GM18907 (cell line): ENCODE results near the gene NCOA6.

Experiments used
- ATAC-seq: cut with Tn5 transposase; IDR thresholded peaks from one replicate; pipeline ENCODE4 v1.9.1; 2021; ENCODE audit warnings: mild to moderate bottlenecking, moderate library complexity; ENCODE audit not compliant: unreplicated experiment

The NCOA6 gene

GRCh38 chr20:34776177-34776576, 49.3 kb downstream of the NCOA6 start:
- no peak for ATAC-seq

GRCh38 chr20:34774886-34775285, 50.6 kb downstream of the NCOA6 start:
- ATAC-seq: no peak

- ATAC-seq: no peak
Observed at GRCh38 chr20:34774449-34774848, 51.0 kb downstream of the NCOA6 start.

DNA sequence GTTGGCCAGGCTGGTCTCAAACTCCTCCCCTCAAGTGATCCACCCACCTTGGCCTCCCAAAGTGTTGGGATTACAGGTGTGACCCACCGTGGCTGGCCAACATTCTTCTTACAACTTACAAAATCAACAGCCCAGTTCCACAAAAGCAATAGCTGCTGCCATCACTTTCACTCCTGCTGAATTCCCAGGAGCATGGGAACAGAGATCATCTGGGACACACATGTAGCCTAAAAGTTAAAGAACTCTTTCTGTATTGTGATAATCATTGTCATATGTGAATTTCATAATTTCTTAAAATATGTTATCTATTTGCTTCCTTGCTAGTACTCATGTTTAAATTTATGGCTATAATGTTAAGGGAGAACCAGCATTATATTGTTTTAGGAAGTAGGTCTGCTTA, 51.7 kb downstream of the NCOA6 start:
- ATAC-seq: no peak

GRCh38 chr20:34772437-34772836, 53.0 kb downstream of the NCOA6 start:
- ATAC-seq: no peak

GRCh38 chr20:34771680-34772081, 53.8 kb downstream of the NCOA6 start:
- ATAC-seq: no peak

GRCh38 chr20:34768096-34768495, 57.4 kb downstream of the NCOA6 start:
- ATAC-seq: no peak

- no peak for ATAC-seq
Observed at GRCh38 chr20:34762031-34762555, 63.4 kb downstream of the NCOA6 start.

DNA sequence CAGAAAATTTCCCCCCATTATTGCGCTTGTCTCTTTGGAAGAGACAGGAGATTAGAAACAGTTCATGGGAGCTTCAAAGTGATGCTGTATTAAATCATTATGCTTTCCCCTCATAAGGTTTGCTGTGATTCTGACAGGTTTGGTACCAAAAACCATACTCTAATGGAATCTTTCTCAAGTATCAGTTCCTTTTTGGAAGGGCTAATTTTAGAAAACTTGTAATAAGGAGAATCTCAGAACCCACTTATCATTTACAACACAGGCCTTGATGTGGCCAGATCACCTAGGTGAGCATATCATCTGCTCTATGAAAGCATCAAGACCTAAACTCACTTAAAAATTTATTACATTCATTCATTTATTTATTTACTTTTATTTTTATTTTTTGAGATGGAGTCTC, 70.1 kb downstream of the NCOA6 start:
- ATAC-seq: no peak

- ATAC-seq: no peak
Observed at GRCh38 chr20:34754611-34755010, 70.8 kb downstream of the NCOA6 start.

GRCh38 chr20:34753706-34754461, 71.6 kb downstream of the NCOA6 start:
- ATAC-seq: no peak

- no peak for ATAC-seq
Observed at GRCh38 chr20:34751453-34751852, 74.0 kb downstream of the NCOA6 start.

- ATAC-seq: no peak
Observed at GRCh38 chr20:34750484-34750883, 75.0 kb downstream of the NCOA6 start.

DNA sequence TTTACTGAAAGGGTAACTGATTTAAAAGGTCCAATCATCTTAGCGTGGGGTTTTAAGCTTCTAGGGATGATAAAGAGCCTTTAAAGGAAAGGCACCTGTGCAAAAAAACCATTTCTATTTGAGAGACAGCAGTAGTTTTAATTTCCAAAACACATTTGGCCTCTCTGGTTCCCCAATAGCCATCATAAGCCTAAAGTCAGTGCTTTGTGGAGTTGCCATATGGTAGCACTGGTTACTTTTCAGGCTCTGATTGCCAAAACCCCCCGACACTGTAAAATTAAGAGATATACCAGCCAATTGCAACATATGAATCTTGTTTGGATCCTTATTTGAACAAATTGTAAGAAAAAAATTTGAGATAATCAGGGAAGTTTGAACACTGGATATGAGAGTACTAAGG, 76.7 kb downstream of the NCOA6 start:
- no peak for ATAC-seq

GRCh38 chr20:34747479-34747878, 78.0 kb downstream of the NCOA6 start:
- ATAC-seq: no peak

DNA sequence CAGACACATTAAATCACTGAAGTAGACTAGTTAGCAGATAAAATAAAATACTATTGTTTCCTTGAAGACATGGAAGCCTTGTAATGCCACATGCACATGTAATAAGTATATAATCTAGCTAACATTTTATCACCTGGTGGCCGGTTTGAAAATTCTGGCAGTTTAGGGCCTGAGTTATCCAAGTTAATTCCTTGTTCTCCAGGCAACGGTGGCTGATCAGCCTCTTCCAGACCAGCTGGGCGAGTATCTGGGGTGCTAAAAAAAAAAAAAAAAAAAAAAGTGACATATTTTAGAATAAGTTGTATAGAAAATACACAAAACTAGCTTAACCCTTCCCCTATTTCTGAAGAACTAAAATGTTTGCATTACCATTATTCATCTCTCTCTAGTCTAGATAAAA, 78.8 kb downstream of the NCOA6 start:
- no peak for ATAC-seq

GRCh38 chr20:34744847-34745246, 80.6 kb downstream of the NCOA6 start:
- no peak for ATAC-seq

GRCh38 chr20:34744340-34744739, 81.1 kb downstream of the NCOA6 start:
- no peak for ATAC-seq

GRCh38 chr20:34743039-34743438, 82.4 kb downstream of the NCOA6 start:
- ATAC-seq: no peak

DNA sequence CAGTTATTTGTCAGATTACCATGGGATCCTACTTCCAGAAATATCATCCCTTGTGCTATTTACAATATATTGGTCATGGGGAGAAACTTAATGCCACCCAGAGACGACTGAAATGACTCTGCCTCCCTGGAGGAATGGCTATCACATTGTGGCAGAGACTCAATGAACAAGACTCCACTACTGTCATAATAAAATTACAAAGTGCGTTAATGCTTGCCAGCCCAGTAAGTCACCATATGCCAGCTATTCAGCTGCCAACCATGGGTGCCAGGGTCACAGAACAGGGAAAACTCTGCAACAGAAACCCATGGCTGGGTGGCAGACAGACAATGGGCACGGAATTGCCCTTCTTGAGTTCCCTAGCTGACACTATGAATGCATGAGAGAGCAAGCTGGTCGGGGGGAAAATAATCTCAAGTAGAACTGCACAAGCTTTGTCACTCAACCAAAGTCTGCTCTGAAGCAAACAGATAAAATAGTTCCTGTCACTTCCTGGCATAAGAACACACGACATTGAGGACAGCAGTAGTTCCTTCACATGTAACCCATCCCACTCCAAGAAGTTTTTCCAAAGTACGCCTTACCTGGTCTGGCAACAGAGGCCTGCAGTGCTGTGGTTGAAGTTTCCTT, 89.2 kb downstream of the NCOA6 start:
- ATAC-seq: no peak

- ATAC-seq: no peak
Observed at GRCh38 chr20:34732523-34732922, 92.9 kb downstream of the NCOA6 start.

DNA sequence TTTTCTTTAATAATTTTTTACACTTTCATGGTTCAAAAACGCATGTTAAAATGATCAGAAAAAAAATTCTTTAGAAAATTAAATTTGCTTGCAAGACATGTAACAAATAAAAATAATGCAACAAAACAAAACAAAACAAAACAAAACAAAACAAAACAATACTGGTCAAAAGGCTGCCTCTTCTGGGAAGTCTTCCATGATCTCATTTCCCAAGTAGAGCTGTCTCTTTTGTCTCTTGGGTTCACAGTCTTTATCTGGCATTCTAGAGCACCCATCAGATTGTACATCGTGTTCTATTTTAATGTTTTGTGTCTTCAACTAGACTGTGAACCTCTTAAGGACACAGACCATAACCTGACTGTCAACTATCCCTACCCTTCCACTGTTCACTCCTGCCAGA, 96.0 kb downstream of the NCOA6 start:
- no peak for ATAC-seq
